Measurements from ENCODE around the gene APBA2.
A peak's percentile ranks its signal among the peaks of the same experiment; 100 is the strongest.

APBA2 gene

GRCh38 chr15:28935316-28935715 lies 49.5 kb downstream of the APBA2 start:
- Mint-ChIP-seq H3K27ac (no peak overlapping the region), H3K9me3 (peaks cover 3% of the 10 kb centered on the region), H3K27me3 (peaks cover 12% of the 10 kb centered on the region), H3K36me3 (peaks cover 7% of the 10 kb centered on the region), H3K4me1 (peaks cover 60% of the 10 kb centered on the region), H3K4me3 (no peak overlapping the region)
- DNase-seq, result peak; percentile 64
- CTCF ChIA-PET, result interaction anchor here (1.8 kb wide), 1 partner anchor 13 kb away, joined by 6 read pairs; no protein-coding TSS in a partner anchor

DNA sequence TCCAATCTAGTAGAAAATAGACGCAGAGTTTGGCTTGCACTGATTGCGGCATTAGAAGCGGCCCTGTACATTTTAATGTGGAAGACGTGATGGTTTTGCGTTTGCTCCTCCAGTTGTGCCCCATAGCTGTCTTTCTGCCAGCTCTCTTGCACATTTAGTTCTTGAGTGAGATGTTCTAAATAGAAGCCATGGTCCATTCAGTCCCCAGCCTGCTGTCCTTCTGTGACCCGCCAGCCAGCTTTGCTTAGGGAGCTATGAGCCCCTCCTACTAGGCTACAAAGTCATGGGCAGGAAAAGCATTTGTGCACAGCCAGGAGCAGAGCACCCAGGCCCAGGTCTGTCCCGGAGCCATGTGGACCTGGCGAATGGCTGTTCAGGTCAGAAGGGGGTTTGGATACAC lies 50.3 kb downstream of the APBA2 start:
- H3K36me3 Mint-ChIP-seq, result peaks cover 8% of the 10 kb centered on the region
- H3K4me3 Mint-ChIP-seq, result no peak overlapping the region
- CTCF ChIA-PET, result no interaction called here
- no peak for DNase-seq
- H3K9me3 Mint-ChIP-seq, result peaks cover 3% of the 10 kb centered on the region
- peak overlapping the region; percentile 81 for H3K27ac Mint-ChIP-seq
- H3K4me1 Mint-ChIP-seq, result peaks cover 66% of the 10 kb centered on the region
- H3K27me3 Mint-ChIP-seq, result peaks cover 12% of the 10 kb centered on the region

- Mint-ChIP-seq H3K9me3 (peaks cover 3% of the 10 kb centered on the region), H3K27ac (peak overlapping the region; percentile 81), H3K4me1 (peaks cover 70% of the 10 kb centered on the region), H3K27me3 (peaks cover 12% of the 10 kb centered on the region), H3K36me3 (peaks cover 8% of the 10 kb centered on the region), H3K4me3 (no peak overlapping the region)
- no peak for DNase-seq
- CTCF ChIA-PET, result no interaction called here
These were observed 50.7 kb downstream of the APBA2 start for GRCh38 chr15:28936481-28936881.

DNA sequence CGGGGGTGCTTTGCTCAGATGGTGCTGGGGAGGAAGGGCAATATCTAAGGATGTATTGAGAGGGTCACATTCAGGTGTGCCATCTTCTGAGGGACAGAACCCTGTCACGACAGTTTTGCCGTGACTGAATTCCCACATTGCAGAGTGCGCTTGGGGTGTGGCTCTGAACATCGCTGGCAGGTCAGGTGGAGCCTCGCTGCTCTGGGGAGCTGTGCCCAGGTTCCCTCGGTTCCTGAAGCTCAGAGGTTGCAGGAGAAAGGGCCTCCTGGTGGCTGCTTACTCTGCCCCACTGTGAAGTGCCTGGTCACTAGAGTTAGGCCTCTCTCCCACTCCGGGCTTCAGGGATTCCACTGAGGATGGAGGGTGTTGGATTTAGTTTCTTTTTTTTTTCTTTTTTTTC lies 51.5 kb downstream of the APBA2 start:
- peaks cover 3% of the 10 kb centered on the region for H3K9me3 Mint-ChIP-seq
- peaks cover 12% of the 10 kb centered on the region for H3K27me3 Mint-ChIP-seq
- peaks cover 10% of the 10 kb centered on the region for H3K36me3 Mint-ChIP-seq
- CTCF ChIA-PET, result interaction anchor here (0.7 to 1.2 kb wide), 4 partner anchors 18 to 38 kb away, joined by 3 to 7 read pairs (median 4); no protein-coding TSS in a partner anchor
- DNase-seq, result no peak
- H3K4me3 Mint-ChIP-seq, result no peak overlapping the region
- H3K27ac Mint-ChIP-seq, result peak overlapping the region; percentile 81
- H3K4me1 Mint-ChIP-seq, result peaks cover 76% of the 10 kb centered on the region

- peak; percentile 63 for DNase-seq
- Mint-ChIP-seq H3K4me1 (peaks cover 62% of the 10 kb centered on the region), H3K27ac (peak overlapping the region; percentile 52), H3K36me3 (peaks cover 22% of the 10 kb centered on the region), H3K4me3 (no peak overlapping the region), H3K27me3 (peaks cover 14% of the 10 kb centered on the region), H3K9me3 (no peaks in the 10 kb centered on the region)
- CTCF ChIA-PET, result no interaction called here
These were observed 56.3 kb downstream of the APBA2 start for GRCh38 chr15:28942046-28942445.

DNA sequence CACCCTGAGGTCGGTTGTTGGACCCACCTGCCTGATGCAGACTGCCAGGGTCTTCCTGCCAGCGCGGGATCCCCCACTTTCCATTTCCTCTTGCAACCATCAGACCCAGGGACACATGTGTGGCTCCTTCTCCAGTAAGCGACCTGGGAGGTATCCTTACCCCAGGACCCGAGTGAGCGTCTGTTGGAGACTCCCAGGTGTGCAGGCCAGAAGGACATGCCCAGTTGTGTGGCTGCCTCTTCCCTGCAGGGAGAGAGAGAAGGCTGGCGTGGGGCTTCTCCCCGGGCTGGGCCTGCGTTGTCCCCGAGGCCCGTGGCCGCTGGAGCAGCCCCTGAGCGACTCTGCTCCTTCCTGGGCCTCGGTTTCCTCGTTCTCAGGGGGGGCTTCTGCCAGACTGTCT lies 56.8 kb downstream of the APBA2 start:
- H3K27me3 Mint-ChIP-seq, result peaks cover 14% of the 10 kb centered on the region
- H3K36me3 Mint-ChIP-seq, result peaks cover 22% of the 10 kb centered on the region
- CTCF ChIA-PET, result no interaction called here
- peaks cover 62% of the 10 kb centered on the region for H3K4me1 Mint-ChIP-seq
- peak overlapping the region; percentile 28 for H3K27ac Mint-ChIP-seq
- H3K9me3 Mint-ChIP-seq, result no peaks in the 10 kb centered on the region
- no peak for DNase-seq
- H3K4me3 Mint-ChIP-seq, result no peak overlapping the region

DNA sequence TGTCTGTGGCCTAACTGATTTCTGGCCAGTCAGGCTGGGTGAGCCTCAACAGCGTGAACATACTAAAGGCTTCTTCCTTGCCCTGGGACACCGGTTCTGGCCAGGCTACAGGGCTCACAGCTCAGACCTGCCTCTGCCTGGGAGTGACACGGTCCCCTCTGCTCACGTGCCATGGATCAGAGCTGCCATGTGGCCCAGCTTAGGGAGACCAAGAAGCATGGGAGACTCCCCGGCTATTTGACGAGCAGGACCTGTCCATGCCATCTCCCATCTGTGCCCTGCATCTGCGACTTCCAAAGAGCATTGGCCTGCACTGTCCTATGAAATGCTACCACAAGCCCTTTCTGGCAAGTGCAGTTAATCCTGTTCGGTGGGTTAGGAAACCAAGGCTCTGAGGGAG lies 57.4 kb downstream of the APBA2 start:
- peaks cover 62% of the 10 kb centered on the region for H3K4me1 Mint-ChIP-seq
- peaks cover 17% of the 10 kb centered on the region for H3K27me3 Mint-ChIP-seq
- CTCF ChIA-PET, result no interaction called here
- no peak overlapping the region for H3K27ac Mint-ChIP-seq
- H3K36me3 Mint-ChIP-seq, result peaks cover 22% of the 10 kb centered on the region
- DNase-seq, result no peak
- H3K9me3 Mint-ChIP-seq, result no peaks in the 10 kb centered on the region
- H3K4me3 Mint-ChIP-seq, result no peak overlapping the region

DNA sequence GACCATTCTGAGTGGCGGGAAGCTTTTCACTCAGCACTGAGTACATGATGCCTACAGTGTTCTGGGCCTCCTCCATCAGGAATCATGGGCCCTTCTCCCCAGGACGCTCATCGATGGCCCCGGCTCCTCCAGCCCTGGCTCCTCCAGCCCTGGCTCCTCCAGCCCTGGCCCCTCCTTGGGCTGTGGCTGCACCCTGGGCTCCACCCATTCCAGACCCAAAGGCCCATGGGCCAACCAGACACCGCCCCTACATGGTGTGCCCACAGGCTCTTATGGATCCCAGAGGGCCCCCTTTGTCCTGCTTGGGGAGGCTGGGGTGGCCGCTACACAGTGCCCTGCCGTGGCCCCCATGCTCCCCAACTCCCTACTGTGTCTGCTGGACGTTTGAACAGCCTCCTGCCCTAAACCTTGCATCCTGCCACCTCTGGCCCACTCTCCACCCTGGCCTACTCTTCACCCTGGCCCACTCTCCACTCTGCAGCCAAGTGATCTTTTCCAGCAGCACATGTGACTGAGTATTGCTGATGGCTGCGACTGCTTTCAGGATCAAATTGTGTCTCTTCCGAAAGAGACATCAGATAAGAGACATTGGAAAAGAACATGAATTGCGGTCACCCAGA lies 57.9 kb downstream of the APBA2 start:
- H3K27ac Mint-ChIP-seq, result no peak overlapping the region
- no peaks in the 10 kb centered on the region for H3K9me3 Mint-ChIP-seq
- peaks cover 20% of the 10 kb centered on the region for H3K27me3 Mint-ChIP-seq
- no peak for DNase-seq
- H3K36me3 Mint-ChIP-seq, result peaks cover 22% of the 10 kb centered on the region
- no peak overlapping the region for H3K4me3 Mint-ChIP-seq
- H3K4me1 Mint-ChIP-seq, result peaks cover 62% of the 10 kb centered on the region
- CTCF ChIA-PET, result no interaction called here

DNA sequence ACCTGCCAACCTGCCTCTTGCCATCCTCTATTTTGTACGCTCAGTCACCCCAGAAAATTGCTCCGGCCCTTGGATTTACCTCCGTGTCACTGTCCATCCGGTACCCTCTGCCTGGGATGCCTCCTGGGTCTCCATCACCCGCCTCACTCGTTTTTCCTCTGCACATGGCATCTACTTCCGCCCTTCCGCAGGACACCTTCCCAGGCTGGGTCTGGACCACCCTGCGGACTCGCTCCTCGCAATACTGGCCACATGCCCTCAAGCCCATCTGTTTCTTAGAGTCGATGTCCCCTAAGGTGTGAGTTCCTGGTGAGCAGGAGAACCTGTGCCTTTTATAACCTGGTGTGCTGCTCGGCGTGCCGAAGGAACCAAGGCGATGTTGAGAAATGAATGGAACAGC lies 58.5 kb downstream of the APBA2 start:
- DNase-seq, result no peak
- Mint-ChIP-seq H3K27ac (no peak overlapping the region), H3K4me3 (no peak overlapping the region), H3K36me3 (peaks cover 20% of the 10 kb centered on the region), H3K27me3 (peaks cover 25% of the 10 kb centered on the region), H3K4me1 (peaks cover 62% of the 10 kb centered on the region), H3K9me3 (no peaks in the 10 kb centered on the region)
- CTCF ChIA-PET, result no interaction called here

DNA sequence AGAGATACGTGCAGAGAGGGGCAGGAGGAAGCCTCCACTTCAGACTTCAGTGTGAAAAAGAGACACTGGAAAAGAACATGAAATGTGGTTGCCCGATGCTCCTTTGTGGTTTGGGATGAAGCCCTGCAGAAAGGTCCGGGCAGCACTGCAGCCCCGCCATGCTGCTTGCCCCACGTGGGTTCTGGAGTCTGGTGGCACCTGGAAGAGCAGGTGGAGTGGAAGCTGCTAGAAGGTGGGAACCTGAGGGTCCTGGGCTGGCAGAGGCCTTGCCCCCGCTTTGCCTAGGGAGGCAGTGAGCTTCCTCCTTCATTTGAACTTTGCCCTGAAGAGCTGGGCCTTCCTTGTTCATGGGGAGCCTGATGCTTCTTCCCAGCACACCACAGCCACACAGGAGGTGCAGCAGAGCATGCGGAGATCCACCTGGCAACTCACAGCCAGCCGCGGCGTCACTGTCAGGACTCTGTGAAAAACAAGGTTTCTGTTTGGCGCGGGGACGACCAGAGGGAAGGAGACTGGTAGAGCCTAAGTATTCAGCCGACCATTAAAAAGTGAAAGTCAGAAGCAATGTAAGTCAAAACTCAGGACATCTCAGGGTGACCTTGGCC lies 59.0 kb downstream of the APBA2 start:
- H3K36me3 Mint-ChIP-seq, result peaks cover 16% of the 10 kb centered on the region
- no peaks in the 10 kb centered on the region for H3K9me3 Mint-ChIP-seq
- CTCF ChIA-PET, result no interaction called here
- H3K4me1 Mint-ChIP-seq, result peaks cover 58% of the 10 kb centered on the region
- DNase-seq, result no peak
- H3K27me3 Mint-ChIP-seq, result peaks cover 26% of the 10 kb centered on the region
- H3K4me3 Mint-ChIP-seq, result no peak overlapping the region
- H3K27ac Mint-ChIP-seq, result no peak overlapping the region

GRCh38 chr15:28945626-28946230 lies 60.0 kb downstream of the APBA2 start:
- H3K9me3 Mint-ChIP-seq, result no peaks in the 10 kb centered on the region
- peaks cover 26% of the 10 kb centered on the region for H3K27me3 Mint-ChIP-seq
- CTCF ChIA-PET, result no interaction called here
- DNase-seq, result no peak
- H3K36me3 Mint-ChIP-seq, result peaks cover 17% of the 10 kb centered on the region
- H3K4me1 Mint-ChIP-seq, result peaks cover 55% of the 10 kb centered on the region
- no peak overlapping the region for H3K27ac Mint-ChIP-seq
- no peak overlapping the region for H3K4me3 Mint-ChIP-seq

DNA sequence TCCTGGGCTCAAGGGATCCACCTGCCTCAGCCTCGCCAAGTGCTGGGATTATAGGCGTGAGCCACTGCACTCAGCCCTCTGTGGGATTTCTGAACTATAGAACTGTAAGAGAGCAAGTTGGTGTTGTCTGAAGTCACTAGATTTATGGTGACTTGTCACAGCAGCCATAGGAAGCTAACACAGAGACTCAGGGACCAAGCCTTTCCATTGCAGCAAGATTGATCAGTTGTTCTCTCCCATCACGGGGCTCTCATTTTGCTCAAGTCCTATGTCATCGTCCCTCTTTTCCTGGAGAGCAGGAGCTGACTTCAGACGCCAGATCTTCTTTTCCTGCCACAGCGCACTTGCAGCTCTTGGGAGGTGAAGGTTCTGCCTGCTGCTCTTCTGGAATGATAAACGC lies 61.0 kb downstream of the APBA2 start:
- Mint-ChIP-seq H3K27ac (no peak overlapping the region), H3K27me3 (peaks cover 26% of the 10 kb centered on the region), H3K36me3 (peaks cover 16% of the 10 kb centered on the region), H3K4me3 (no peak overlapping the region), H3K9me3 (no peaks in the 10 kb centered on the region), H3K4me1 (peaks cover 46% of the 10 kb centered on the region)
- CTCF ChIA-PET, result no interaction called here
- DNase-seq, result no peak

- Mint-ChIP-seq H3K27ac (no peak overlapping the region), H3K4me3 (no peak overlapping the region), H3K4me1 (peaks cover 41% of the 10 kb centered on the region), H3K27me3 (peaks cover 26% of the 10 kb centered on the region), H3K36me3 (peaks cover 14% of the 10 kb centered on the region), H3K9me3 (no peaks in the 10 kb centered on the region)
- DNase-seq, result no peak
- CTCF ChIA-PET, result interaction anchor here (0.8 kb wide), 1 partner anchor 26 kb away, joined by 5 read pairs; no protein-coding TSS in a partner anchor
These were observed 61.5 kb downstream of the APBA2 start for GRCh38 chr15:28947221-28947674.

DNA sequence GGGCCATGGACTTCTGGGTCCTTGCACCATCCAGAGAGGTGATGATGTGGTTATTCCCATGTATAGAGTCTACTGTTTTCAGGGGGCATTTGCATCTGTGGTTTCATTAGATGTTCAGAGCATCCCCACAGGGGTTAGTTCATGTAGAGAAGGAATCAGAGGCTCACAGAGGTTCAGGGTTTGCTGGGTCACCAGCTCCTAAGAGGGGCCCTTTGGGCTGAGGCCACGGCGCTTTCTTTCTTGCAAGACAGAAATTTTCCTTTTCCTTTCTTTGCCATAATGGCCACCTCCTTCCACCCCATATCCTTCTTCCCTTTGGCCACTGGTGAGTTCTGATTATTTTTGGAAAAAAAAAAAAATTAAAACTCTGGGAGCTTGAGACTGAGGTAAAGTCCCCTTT lies 62.3 kb downstream of the APBA2 start:
- DNase-seq, result no peak
- H3K4me3 Mint-ChIP-seq, result peak overlapping the region; percentile 37
- peaks cover 35% of the 10 kb centered on the region for H3K4me1 Mint-ChIP-seq
- H3K27ac Mint-ChIP-seq, result peak overlapping the region; percentile 44
- H3K36me3 Mint-ChIP-seq, result peaks cover 11% of the 10 kb centered on the region
- CTCF ChIA-PET, result interaction anchor here (0.6 to 0.9 kb wide), 3 partner anchors 27 to 812 kb away, joined by 3 to 5 read pairs (median 3); no protein-coding TSS in a partner anchor
- H3K9me3 Mint-ChIP-seq, result no peaks in the 10 kb centered on the region
- peaks cover 26% of the 10 kb centered on the region for H3K27me3 Mint-ChIP-seq

DNA sequence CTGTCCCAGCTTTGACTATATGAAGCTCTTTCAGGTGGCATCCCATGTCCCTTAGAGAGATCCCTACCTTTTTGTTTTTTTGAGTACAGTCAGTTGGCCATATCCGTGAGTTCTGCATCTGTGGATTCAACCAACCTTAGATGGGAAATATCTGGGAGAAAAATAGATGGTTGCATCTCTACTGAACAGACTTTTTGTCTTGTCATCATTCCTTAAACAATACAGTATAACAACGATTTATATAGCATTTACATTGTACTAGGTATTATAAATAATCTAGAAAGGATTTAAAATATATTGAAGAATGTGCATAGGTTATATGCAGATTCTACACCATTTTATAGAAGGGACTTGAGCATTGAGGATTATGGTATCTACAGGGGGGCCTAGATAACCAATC lies 65.1 kb downstream of the APBA2 start:
- Mint-ChIP-seq H3K36me3 (peaks cover 2% of the 10 kb centered on the region), H3K4me3 (no peak overlapping the region), H3K27me3 (peaks cover 20% of the 10 kb centered on the region), H3K4me1 (peaks cover 50% of the 10 kb centered on the region), H3K27ac (no peak overlapping the region), H3K9me3 (no peaks in the 10 kb centered on the region)
- CTCF ChIA-PET, result no interaction called here
- DNase-seq, result no peak
